Fibroblast of lung (primary cell): ENCODE data around the gene METTL8. TPM values are rescaled to one million over a fixed set of nuclear protein-coding genes. Genes with fewer than 3 reads are reported as not detected.
"Not testable (repeated sequence)": the region's sequence is repeated elsewhere in the genome, so short reads cannot be mapped to it uniquely, and the experiment has no call there.

Experiments used
- DNase-seq, 2 donors: peaks; one replicate each; pipeline versions ENCODE4 v3.0.0 to v3.0.0-alpha.2; 2010; ENCODE audit warnings: low read depth in 2 of 2
- H2AFZ ChIP-seq: 2 replicates; pipeline ENCODE4 v1.5.1; 2012; ENCODE audit warnings: low read length, control low read depth, inconsistent platforms
- H3K27ac ChIP-seq: 2 replicates; pipeline ENCODE4 v1.5.1; 2011; ENCODE audit warnings: low read length, control low read depth; ENCODE audit not compliant: insufficient read depth
- H3K27me3 ChIP-seq: 2 replicates; pipeline ENCODE4 v1.5.1; 2011; ENCODE audit warnings: mild to moderate bottlenecking, low read length; ENCODE audit not compliant: control insufficient read depth, insufficient read depth
- H3K36me3 ChIP-seq: 2 replicates; pipeline ENCODE4 v1.5.1; 2011; ENCODE audit warnings: low read length; ENCODE audit not compliant: control insufficient read depth, insufficient read depth
- H3K4me1 ChIP-seq: 2 replicates; pipeline ENCODE4 v1.5.1; 2011; ENCODE audit warnings: low read length; ENCODE audit not compliant: control insufficient read depth, insufficient read depth; ENCODE audit errors: extremely low read depth
- H3K4me2 ChIP-seq: 2 replicates; pipeline ENCODE4 v1.5.1; 2011; ENCODE audit warnings: low read length, control low read depth; ENCODE audit not compliant: insufficient read depth; ENCODE audit errors: extremely low read depth
- H3K4me3 ChIP-seq, 4 experiments: fragments of 200-600 bp in 1 of 4; sonication (generic) in 1 of 4; replicated peaks in 1 of 4; 2 replicates each; pipeline ENCODE4 v1.5.1; 2011 to 2016; ENCODE audit warnings: low read length in 4 of 4, low read depth in 3 of 4, mild to moderate bottlenecking in 3 of 4, control low read depth in 2 of 4, inconsistent platforms in 1 of 4, mixed read lengths in 1 of 4; ENCODE audit not compliant: insufficient read depth in 1 of 4; ENCODE audit errors: control extremely low read depth in 1 of 4
- H3K79me2 ChIP-seq: 2 replicates; pipeline ENCODE4 v1.5.1; 2012; ENCODE audit warnings: mild to moderate bottlenecking, low read length, inconsistent platforms; ENCODE audit not compliant: control insufficient read depth, insufficient read depth
- H3K9ac ChIP-seq: 2 replicates; pipeline ENCODE4 v1.5.1; 2011; ENCODE audit warnings: mild to moderate bottlenecking, low read length, control low read depth; ENCODE audit not compliant: insufficient read depth
- H3K9me3 ChIP-seq: 2 replicates; pipeline ENCODE4 v1.5.1; 2012; ENCODE audit warnings: low read depth, low read length; ENCODE audit not compliant: control insufficient read depth, insufficient read depth
- H4K20me1 ChIP-seq: 2 replicates; pipeline ENCODE4 v1.5.1; 2011; ENCODE audit warnings: low read length; ENCODE audit not compliant: control insufficient read depth, insufficient read depth; ENCODE audit errors: extremely low read depth
- CTCF ChIP-seq, 2 donors: IDR thresholded peaks in 1 of 2; conservative IDR thresholded peaks in 1 of 2; 1 replicate in 1 of 2; 2 replicates in 1 of 2; pipeline ENCODE4 v1.5.1; 2011 to 2012; ENCODE audit warnings: low read length in 2 of 2, control low read depth in 1 of 2, inconsistent platforms in 1 of 2, low read depth in 1 of 2, mild to moderate bottlenecking in 1 of 2
- EZH2 ChIP-seq: IDR thresholded peaks from 2 replicates; pipeline ENCODE4 v1.5.1; 2012; ENCODE audit warnings: low read length, control low read depth, mild to moderate bottlenecking; ENCODE audit errors: missing control alignments
- polyA plus RNA-seq, 2 donors: library from polyadenylated mRNA; depleted of rRNA in 1 of 2; stranded (reverse) in 1 of 2; unstranded in 1 of 2; fragments of >200 nt; gene quantifications; 2 replicates each; pipeline ENCODE4 v1.2.1, GENCODE V29; 2011 to 2012; ENCODE audit warnings: missing spikeins in 1 of 2
- total RNA-seq: library from RNA; depleted of rRNA; stranded (reverse); fragments of >200 nt; gene quantifications from 2 replicates; pipeline ENCODE4 v1.2.1, GENCODE V29; 2014

Gene METTL8
- total and polyA plus RNA-seq, 2 donors (not counting 1 experiment from before 2014, with no cell fraction given): 16.7 to 22.4 TPM

DNA sequence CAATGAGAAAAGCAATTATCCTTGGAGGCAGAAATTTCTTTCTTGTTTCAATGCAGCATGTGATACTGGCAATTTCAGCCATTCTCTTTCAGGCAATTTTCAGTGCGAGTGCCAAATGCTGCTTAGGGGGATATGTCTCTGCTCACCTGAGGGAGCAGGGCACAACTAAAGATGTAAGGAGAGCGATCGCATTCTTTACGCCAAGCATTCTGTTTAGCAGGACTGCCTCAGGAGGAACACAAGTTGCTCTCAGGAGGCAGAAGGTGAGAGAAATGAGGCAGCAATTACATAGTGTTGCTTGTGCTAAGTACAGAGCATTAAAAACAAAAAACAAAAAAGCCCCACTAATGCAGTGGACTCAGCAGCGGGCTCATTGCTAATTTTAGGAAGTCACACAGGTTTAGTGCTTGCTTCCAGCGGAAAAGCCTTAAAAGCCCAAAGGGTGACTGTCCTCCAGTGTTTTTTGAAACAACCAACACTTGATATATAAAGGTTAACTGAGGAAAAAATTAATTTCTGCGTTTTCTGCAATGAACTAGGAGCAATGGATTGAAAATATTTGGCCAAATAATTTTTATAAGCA lies 116.9 kb downstream of the METTL8 start:
- no peak overlapping the region for H2AFZ ChIP-seq
- H3K4me1 ChIP-seq: no peaks in the 10 kb centered on the region
- TF ChIP-seq EZH2 (no peak), CTCF (conservative IDR thresholded peaks at IDR 0.05 in 1 of 2, IDR thresholded peaks at IDR 0.05 in 1 of 2; ENCODE audit: low read depth in 1 of 2, low read length in 2 of 2) (no peak)
- no peak overlapping the region for H3K27ac ChIP-seq
- no peaks in the 10 kb centered on the region for H3K9me3 ChIP-seq
- no peaks in the 10 kb centered on the region for H4K20me1 ChIP-seq
- no peaks in the 10 kb centered on the region for H3K27me3 ChIP-seq
- no peaks in the 10 kb centered on the region for H3K79me2 ChIP-seq
- no peak overlapping the region for H3K4me2 ChIP-seq
- no peaks in the 10 kb centered on the region for H3K36me3 ChIP-seq
- no peak overlapping the region for H3K9ac ChIP-seq
- no peak overlapping the region for H3K4me3 ChIP-seq
- DNase-seq: no peak

GRCh38 chr2:171316220-171316619 lies 117.6 kb downstream of the METTL8 start:
- H3K79me2 ChIP-seq: no peaks in the 10 kb centered on the region
- peak in 1 of 2 donors; percentile 21 for DNase-seq
- no peak overlapping the region for H3K9ac ChIP-seq
- no peaks in the 10 kb centered on the region for H3K9me3 ChIP-seq
- H2AFZ ChIP-seq: no peak overlapping the region
- H3K27ac ChIP-seq: no peak overlapping the region
- H4K20me1 ChIP-seq: no peaks in the 10 kb centered on the region
- no peak overlapping the region for H3K4me2 ChIP-seq
- no peak for TF ChIP-seq CTCF (conservative IDR thresholded peaks at IDR 0.05 in 1 of 2, IDR thresholded peaks at IDR 0.05 in 1 of 2; ENCODE audit: low read depth in 1 of 2, low read length in 2 of 2)
- H3K4me1 ChIP-seq: no peaks in the 10 kb centered on the region
- no peak overlapping the region for H3K4me3 ChIP-seq
- H3K36me3 ChIP-seq: no peaks in the 10 kb centered on the region
- no peaks in the 10 kb centered on the region for H3K27me3 ChIP-seq

DNA sequence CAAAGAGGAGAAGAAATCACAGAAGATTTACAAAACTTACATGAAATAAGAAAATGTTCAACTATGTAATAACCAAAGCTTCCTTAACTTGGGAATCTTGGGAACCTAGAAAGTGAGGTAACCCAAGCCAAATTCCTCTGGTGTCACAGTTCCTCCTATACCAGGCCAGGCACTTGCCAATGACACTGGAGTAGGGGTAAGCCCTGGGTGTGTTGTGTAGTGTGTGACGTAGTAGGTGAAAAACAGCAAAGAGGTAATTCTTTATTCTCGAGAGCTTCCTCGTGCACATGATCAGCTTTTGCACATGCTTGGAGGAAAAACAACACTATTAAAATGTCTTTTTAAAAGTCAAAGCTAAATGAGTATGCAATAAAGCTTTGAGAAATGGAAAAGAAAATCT lies 118.0 kb downstream of the METTL8 start:
- Histone ChIP-seq H4K20me1 (no peaks in the 10 kb centered on the region), H3K79me2 (no peaks in the 10 kb centered on the region), H3K27ac (no peak overlapping the region), H3K36me3 (no peaks in the 10 kb centered on the region), H3K27me3 (no peaks in the 10 kb centered on the region), H3K4me3 (no peak overlapping the region), H3K9ac (no peak overlapping the region), H2AFZ (no peak overlapping the region), H3K9me3 (no peaks in the 10 kb centered on the region), H3K4me2 (no peak overlapping the region), H3K4me1 (no peaks in the 10 kb centered on the region)
- DNase-seq: no peak
- TF ChIP-seq EZH2 (no peak), CTCF (conservative IDR thresholded peaks at IDR 0.05 in 1 of 2, IDR thresholded peaks at IDR 0.05 in 1 of 2; ENCODE audit: low read depth in 1 of 2, low read length in 2 of 2) (no peak)

- not testable (repeated sequence) for H4K20me1 ChIP-seq
These were observed 121.6 kb downstream of the METTL8 start for GRCh38 chr2:171312182-171312581.

GRCh38 chr2:171311589-171311988 lies 122.2 kb downstream of the METTL8 start:
- H3K36me3 ChIP-seq, H2AFZ ChIP-seq, H3K4me2 ChIP-seq, H3K4me3 ChIP-seq, H3K9me3 ChIP-seq, H3K4me1 ChIP-seq, H3K79me2 ChIP-seq, DNase-seq, H3K9ac ChIP-seq, H3K27ac ChIP-seq, H3K27me3 ChIP-seq, H4K20me1 ChIP-seq: not testable (repeated sequence)

More at GRCh38 chr2:171312182-171312581, 121.6 kb downstream of the METTL8 start:
- H3K27ac ChIP-seq, H3K79me2 ChIP-seq, H3K4me3 ChIP-seq, H3K9ac ChIP-seq, H2AFZ ChIP-seq, H3K27me3 ChIP-seq, H3K36me3 ChIP-seq, DNase-seq, H3K4me2 ChIP-seq, H3K9me3 ChIP-seq, H3K4me1 ChIP-seq: not testable (repeated sequence)
